MM.1S (cell line): ENCODE data around the gene OGDHL.

Experiments used
- EZH2 ChIP-seq: fragments of 300-600 bp; sonication (generic); optimal IDR thresholded peaks from 2 replicates; pipeline ENCODE3; 2017; ENCODE audit warnings: low read depth, mild to moderate bottlenecking, antibody characterized with exemption, low read length, mixed read lengths
- TF ChIP-seq, protein P1 (sequence below): fragments of 300-600 bp; sonication (generic); IDR thresholded peaks from 2 replicates; pipeline ENCODE4 v1.5.1; 2016; ENCODE audit warnings: antibody characterized with exemption, low read length, mixed read lengths

DNA sequence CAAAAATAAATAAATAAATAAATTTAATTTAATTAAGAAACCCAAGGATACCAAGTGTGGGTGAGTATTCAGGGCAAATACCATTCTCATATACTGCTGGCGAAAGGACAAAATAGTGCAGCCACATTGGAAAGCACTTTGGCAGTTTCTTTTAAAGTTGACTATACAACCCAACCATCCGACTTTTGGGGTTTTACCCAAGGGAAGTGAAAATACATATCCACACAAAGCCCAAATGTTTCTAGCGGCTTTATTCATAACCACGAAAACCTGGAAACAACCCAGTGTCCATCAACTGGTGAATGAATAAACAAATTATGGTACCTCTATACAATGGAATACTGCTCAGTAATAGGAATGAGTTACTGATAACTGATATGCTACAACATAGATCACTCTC, 36.2 kb upstream of the OGDHL start:
- no peak for TF ChIP-seq EZH2
- TF ChIP-seq, protein P1, sequence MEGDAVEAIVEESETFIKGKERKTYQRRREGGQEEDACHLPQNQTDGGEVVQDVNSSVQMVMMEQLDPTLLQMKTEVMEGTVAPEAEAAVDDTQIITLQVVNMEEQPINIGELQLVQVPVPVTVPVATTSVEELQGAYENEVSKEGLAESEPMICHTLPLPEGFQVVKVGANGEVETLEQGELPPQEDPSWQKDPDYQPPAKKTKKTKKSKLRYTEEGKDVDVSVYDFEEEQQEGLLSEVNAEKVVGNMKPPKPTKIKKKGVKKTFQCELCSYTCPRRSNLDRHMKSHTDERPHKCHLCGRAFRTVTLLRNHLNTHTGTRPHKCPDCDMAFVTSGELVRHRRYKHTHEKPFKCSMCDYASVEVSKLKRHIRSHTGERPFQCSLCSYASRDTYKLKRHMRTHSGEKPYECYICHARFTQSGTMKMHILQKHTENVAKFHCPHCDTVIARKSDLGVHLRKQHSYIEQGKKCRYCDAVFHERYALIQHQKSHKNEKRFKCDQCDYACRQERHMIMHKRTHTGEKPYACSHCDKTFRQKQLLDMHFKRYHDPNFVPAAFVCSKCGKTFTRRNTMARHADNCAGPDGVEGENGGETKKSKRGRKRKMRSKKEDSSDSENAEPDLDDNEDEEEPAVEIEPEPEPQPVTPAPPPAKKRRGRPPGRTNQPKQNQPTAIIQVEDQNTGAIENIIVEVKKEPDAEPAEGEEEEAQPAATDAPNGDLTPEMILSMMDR = no peak
